Right atrium auricular region (tissue), 2 donors: ENCODE measurements around the gene ZMYM3. TPM values are rescaled to one million over a fixed set of nuclear protein-coding genes. Genes with fewer than 3 reads are reported as not detected.

ENCODE experiments used
- DNase-seq: peaks from one replicate; pipeline ENCODE4 v3.0.0-alpha.2; 2019; ENCODE audit warnings: low spot score
- H3K27ac ChIP-seq, 2 donors: fragments of 200-600 bp; sonication (generic); 1 replicate in 1 of 2; 2 replicates in 1 of 2; pipeline ENCODE4 v1.5.1; 2016 to 2019
- H3K27me3 ChIP-seq, 2 donors: fragments of 200-600 bp; sonication (generic); one replicate each; pipeline versions ENCODE4 v1.5.1 to v1.6.0; 2017 to 2019
- H3K36me3 ChIP-seq: fragments of 200-600 bp; sonication (generic); one replicate; pipeline ENCODE4 v1.5.1; 2016
- H3K4me1 ChIP-seq, 2 donors: fragments of 200-600 bp; sonication (generic); one replicate each; pipeline versions ENCODE4 v1.5.1 to v1.6.0; 2017 to 2019
- H3K4me3 ChIP-seq, 2 donors: fragments of 200-600 bp; sonication (generic); 1 replicate in 1 of 2; 2 replicates in 1 of 2; pipeline ENCODE4 v1.5.1; 2017 to 2019; ENCODE audit warnings: mild to moderate bottlenecking in 1 of 2, moderate library complexity in 1 of 2
- H3K9me3 ChIP-seq, 2 donors: fragments of 200-600 bp; sonication (generic); one replicate each; pipeline ENCODE4 v1.5.1; 2019
- total RNA-seq, 2 donors: library from RNA; depleted of rRNA; stranded (reverse); fragments of >200 nt; gene quantifications; one replicate each; pipeline ENCODE4 v1.1.0, GENCODE V29; 2016
- TF ChIP-seq, protein P1 (sequence below), 2 donors: fragments of 200-600 bp; sonication (generic); IDR thresholded peaks; one replicate each; pipeline ENCODE4 v1.5.1; 2019; ENCODE audit warnings: antibody characterized with exemption in 2 of 2

The ZMYM3 gene
- total RNA-seq, 2 donors from 2014 or later: 10.0 to 10.5 TPM

DNA sequence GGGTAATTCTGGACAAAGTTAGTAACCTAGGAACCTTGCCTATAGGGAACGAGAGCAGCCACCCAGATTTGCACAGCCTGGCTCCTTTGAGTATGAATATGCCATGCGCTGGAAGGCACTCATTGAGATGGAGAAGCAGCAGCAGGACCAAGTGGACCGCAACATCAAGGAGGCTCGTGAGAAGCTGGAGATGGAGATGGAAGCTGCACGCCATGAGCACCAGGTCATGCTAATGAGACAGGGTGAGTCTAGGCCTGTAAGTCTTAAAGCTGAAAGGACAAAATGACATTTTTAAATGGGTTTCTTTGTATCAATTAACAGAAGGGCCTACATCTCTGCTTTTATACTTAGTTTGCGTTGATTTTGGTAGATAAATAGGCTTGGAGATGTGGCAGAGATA lies 42.9 kb upstream of the ZMYM3 start:
- H3K27ac ChIP-seq: no peak overlapping the region
- no peak overlapping the region for H3K4me3 ChIP-seq
- DNase-seq: no peak
- peaks cover 0 to 7% of the 10 kb centered on the region in 2 donors for H3K4me1 ChIP-seq
- H3K36me3 ChIP-seq: peaks cover 68% of the 10 kb centered on the region
- no peaks in the 10 kb centered on the region for H3K9me3 ChIP-seq
- no peaks in the 10 kb centered on the region for H3K27me3 ChIP-seq
- TF ChIP-seq, protein P1, sequence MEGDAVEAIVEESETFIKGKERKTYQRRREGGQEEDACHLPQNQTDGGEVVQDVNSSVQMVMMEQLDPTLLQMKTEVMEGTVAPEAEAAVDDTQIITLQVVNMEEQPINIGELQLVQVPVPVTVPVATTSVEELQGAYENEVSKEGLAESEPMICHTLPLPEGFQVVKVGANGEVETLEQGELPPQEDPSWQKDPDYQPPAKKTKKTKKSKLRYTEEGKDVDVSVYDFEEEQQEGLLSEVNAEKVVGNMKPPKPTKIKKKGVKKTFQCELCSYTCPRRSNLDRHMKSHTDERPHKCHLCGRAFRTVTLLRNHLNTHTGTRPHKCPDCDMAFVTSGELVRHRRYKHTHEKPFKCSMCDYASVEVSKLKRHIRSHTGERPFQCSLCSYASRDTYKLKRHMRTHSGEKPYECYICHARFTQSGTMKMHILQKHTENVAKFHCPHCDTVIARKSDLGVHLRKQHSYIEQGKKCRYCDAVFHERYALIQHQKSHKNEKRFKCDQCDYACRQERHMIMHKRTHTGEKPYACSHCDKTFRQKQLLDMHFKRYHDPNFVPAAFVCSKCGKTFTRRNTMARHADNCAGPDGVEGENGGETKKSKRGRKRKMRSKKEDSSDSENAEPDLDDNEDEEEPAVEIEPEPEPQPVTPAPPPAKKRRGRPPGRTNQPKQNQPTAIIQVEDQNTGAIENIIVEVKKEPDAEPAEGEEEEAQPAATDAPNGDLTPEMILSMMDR (IDR thresholded peaks at IDR 0.05): no peak

DNA sequence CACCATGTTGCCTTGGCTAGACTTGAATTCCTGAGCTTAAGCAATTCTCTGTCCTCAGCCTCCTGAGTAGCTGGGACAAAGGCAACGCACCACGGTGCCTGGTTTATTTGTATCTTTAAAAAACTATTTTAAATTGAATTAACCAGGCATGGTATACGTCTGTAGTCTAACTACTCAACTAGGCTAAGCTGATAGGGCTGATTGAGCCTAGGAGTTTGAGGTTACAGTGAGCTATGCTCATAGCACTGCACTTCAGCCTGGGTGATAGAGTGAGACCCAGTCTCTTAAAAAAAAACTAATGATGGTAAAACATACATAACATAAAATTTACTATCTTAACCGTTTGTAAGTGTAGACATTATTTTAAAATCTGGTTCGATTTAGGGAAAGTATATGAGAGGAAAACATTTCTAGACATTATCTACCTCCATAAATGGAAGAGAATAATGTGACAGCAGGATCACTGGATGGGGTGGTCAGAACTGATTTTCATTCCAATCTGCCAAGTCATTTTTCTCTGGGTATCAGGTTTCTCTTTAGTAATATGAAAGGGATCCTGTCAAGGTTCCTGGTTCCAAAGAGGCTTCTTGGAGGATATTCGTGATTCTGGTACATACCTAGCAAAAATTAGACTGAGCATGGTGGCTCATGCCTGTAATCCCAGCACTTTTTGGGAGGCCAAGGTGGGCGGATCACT lies 38.9 kb upstream of the ZMYM3 start:
- Histone ChIP-seq H3K36me3 (peaks cover 60% of the 10 kb centered on the region), H3K9me3 (no peaks in the 10 kb centered on the region), H3K4me3 (no peak overlapping the region), H3K27me3 (no peaks in the 10 kb centered on the region), H3K4me1 (no peaks in the 10 kb centered on the region), H3K27ac (no peak overlapping the region)
- TF ChIP-seq, protein P1 (IDR thresholded peaks at IDR 0.05): no peak
- DNase-seq: no peak

DNA sequence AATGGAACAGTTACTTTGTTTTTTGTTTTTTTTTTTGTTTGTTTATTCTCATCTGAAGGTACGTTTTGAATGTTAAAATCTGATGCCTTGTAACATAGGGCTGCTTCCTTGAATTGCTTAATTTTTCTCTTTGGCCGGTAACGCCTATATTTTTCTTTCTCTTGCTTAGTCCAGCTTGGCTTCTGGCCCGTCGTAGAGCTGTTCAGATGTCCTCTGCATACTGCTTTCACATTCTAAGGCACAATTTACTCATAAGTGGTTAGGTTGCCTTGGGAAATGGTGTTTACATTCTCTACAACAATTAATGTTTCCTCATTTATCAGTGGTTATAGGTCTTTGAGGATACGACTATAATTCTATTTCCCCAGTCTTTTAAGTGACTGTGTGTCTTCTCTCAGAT lies 37.4 kb upstream of the ZMYM3 start:
- no peaks in the 10 kb centered on the region for H3K27me3 ChIP-seq
- DNase-seq: no peak
- H3K4me1 ChIP-seq: peaks cover 0 to 2% of the 10 kb centered on the region in 2 donors
- TF ChIP-seq, protein P1 (IDR thresholded peaks at IDR 0.05): no peak
- no peaks in the 10 kb centered on the region for H3K9me3 ChIP-seq
- H3K36me3 ChIP-seq: peaks cover 47% of the 10 kb centered on the region
- no peak overlapping the region for H3K4me3 ChIP-seq
- no peak overlapping the region for H3K27ac ChIP-seq

DNA sequence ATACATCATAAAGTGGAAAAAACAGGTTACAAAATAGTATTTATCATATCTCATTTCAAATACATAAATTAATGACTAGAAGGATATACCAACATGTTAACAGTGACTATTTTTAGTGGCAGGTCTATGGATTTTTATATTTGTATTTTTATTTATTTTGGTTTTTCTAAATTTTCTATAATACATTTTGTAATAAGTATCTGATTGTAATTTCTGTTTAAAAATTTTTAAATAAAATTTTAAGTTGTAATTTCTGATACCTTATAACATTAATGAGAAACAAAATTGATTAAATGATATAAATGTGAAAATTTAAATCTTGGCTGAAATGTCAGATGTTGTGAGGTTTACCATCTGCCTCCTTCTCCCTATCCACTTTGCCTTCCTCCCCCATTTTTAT lies 32.0 kb upstream of the ZMYM3 start:
- no peaks in the 10 kb centered on the region for H3K9me3 ChIP-seq
- H3K36me3 ChIP-seq: peaks cover 3% of the 10 kb centered on the region
- TF ChIP-seq, protein P1 (IDR thresholded peaks at IDR 0.05): no peak
- H3K27ac ChIP-seq: no peak overlapping the region
- H3K4me3 ChIP-seq: no peak overlapping the region
- no peaks in the 10 kb centered on the region for H3K27me3 ChIP-seq
- H3K4me1 ChIP-seq: peaks cover 0 to 16% of the 10 kb centered on the region in 2 donors
- no peak for DNase-seq

DNA sequence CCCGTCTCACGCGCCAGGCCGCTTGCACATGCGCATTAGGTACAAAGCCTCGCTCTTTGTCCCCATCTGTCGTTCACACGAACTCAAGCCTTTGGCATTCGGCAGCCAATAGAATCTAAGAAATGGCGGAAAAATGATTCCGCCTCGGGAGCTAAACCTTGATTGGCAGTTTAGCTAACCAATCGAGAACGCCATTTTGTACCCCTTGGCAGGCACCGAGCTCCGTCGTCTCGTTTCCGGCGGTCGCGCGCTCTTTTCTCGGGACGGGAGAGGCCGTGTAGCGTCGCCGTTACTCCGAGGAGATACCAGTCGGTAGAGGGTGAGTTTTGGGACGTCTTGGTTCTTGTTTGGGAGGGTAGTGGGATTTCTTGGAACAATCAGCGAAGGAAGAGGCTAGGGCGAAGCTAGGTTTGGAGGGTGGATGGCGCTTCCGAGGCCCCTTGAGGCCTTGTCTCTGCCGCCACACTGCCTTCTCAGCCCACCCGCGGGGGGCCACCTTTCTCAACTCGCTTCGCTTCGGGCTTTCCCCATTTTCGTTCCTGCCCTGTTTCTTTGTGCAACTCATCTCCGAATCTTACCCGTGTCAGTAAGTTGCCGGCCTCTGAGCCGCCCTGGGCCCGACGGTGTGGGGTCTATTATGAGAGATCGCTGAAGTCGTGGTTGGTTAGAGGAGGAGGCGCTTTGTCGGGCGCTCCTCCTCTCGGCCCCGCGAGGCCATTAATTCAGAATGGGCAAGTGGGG lies 29.6 kb upstream of the ZMYM3 start, which contains the start of gene NONO:
NONO (plus strand) TSS at position 233 of the 741 bp plus-strand sequence. CDS start 7,003 bp downstream, outside the sequence.
- Histone ChIP-seq H3K9me3 (peaks cover 0 to 4% of the 10 kb centered on the region in 2 donors), H3K4me1 (peaks cover 0 to 16% of the 10 kb centered on the region in 2 donors), H3K27ac (peak within 1 kb of the TSS; percentile 87 to 92), H3K27me3 (no peaks in the 10 kb centered on the region), H3K4me3 (peak within 1 kb of the TSS; percentile 58 to 61), H3K36me3 (no peaks in the 10 kb centered on the region)
- TF ChIP-seq, protein P1 (IDR thresholded peaks at IDR 0.05): no peak
- peak; percentile 87 for DNase-seq
